Glomerular endothelial cell (primary cell): Measurements from ENCODE around the gene TMEM121B. TPM values are rescaled to one million over a fixed set of nuclear protein-coding genes. Genes with fewer than 3 reads are reported as not detected.
"Not testable (repeated sequence)": the region's sequence is repeated elsewhere in the genome, so short reads cannot be mapped to it uniquely, and the experiment has no call there.

Source experiments
- DNase-seq: peaks from one replicate; pipeline ENCODE4 v3.0.0-alpha.2; 2011; ENCODE audit warnings: low read depth, low spot score; ENCODE audit errors: extremely low read depth
- total RNA-seq: library from RNA; depleted of rRNA; stranded (reverse); fragments of >200 nt; gene quantifications from 2 replicates; pipeline ENCODE4 v1.2.3, GENCODE V29; 2015

The TMEM121B gene
- 0.68 and 0.88 TPM in 2 replicates for total RNA-seq

DNA sequence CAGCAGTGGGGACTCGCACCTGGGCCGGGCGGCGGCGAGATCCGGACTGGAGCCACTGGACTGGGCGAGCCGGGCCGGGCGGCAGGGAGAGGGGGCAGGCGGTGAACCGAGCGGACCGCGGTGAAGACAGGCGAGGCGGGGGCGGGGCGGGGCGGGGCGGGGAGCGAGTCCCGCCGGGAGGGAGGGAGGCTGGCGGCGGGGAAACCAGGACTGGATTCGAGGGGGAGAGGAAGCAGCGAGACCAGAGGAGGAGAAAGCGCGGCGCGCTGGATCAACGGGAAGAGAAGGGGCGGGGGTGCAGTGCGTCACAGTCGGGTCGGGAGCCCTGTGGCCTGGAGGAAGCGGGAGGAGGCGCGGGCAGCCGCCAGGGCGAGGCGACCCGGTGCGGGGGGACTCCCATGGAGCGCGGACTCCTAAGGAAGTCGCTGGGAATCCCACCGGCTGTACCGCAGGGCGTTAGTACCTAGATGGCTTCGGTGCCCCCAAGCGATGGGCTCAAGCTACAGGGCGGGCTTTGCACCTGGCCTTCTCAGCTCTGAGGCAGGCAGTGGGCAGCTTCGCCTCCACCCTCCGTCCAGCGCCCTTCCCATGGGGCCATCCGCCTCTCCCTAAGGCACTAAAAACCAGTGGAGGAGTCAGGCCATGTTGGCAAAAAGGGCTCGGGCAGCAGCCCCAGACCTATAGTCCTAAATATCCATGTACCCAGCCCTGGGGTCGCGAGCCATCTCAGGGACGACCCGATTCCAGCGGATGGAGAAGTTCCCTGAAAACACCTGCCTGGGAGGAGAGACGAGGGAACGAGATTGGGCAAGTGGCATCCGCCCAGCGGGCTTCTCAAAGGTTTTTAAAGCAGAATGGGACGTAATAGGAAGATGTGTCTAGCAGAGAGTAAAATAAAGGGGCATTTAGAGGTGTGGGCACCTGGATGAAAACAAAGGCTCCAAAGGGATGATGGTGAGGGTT, at the start of gene TMEM121B:
Gene TMEM121B (minus strand): TSS at position 128 of the 963 bp plus-strand sequence. CDS start 233 bp downstream, outside the sequence.
- DNase-seq: no peak

DNA sequence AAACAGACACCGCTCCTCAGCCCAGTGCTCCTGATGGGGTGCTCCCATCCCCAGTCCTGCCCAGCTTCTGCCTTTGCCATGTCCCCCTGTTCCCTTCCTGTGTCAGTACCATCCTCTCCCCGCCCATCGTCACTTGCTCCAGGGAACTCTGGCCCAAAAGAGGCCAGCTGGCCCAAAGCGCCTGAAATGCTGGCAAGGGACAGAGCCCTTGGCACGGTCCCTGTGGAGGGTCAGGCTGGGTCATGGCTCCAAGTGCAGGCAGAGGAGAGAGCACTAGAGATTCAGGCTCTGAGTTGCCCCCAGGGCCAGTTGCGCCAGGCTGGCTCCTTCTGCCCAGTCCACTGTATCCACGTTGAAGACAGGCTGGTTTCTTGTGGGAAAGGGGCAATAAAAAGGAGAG, 46.3 kb upstream of the TMEM121B start:
- no peak for DNase-seq

DNA sequence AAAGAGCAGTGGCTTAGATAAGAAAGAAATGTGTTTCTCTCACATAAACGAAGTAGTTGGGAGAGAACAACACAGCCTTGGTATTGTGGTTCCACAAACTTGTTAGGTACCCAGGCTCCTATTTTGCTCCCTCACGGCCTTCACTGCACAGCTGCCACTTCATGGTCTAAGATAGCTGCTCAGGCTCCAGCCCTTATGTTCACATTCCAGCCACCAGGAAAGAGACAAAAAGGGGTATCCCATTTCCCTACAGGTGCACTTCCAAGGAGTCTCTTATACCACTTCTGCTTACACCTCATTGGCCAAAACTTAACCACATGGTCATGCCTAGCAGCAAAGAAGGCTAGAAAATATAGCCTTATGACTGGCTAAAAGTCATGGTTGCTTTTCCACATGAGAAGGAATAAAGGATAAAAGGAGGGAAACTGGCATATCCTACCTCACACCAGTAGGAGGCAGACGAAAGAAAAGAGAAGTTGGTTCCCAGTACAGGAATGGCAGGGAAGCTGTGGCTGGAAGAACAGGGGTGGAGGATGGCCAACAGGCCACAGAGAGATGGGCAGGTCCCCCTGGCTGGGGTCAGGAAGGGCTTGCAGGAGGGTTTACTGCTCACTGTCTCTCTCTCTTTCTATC, 43.3 kb upstream of the TMEM121B start:
- DNase-seq: no peak

DNA sequence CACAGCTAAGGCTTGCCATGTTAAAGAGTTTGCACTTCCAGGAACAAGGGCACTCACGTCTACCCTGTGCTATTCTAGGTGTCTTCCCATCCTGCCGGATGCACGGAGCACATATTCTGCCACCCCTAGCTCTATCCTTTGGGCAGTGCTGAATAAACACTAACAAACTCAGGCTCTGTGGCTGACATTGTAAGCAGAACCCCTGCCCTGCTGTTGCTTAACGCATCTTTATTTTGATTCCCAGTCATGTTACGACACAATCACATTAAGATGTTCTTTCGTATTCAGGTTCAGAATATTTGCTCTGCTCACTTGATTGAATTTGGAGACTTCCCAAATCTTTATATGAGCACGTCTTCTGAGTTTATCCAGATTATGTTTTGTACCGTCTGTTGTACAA, 41.6 kb upstream of the TMEM121B start:
- DNase-seq: no peak

DNA sequence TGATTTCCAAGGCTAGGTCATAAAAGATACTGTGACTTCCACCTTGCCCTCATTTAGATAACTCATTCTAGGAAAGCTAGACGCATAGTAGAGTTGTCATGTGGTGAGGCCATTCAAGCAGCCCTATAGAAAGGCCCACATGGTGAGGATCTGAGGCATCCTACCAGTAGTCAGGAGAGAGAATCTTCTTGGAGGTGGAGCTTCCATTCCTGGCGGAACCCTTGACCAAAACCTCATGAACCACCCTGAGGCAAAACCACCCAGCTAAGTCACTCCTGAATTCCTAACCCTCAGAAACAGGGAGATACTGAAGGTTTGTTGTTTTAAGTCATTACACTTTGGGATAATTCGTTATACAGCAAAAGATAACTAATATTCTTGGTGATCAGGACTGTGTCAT, 40.8 kb upstream of the TMEM121B start:
- no peak for DNase-seq

DNA sequence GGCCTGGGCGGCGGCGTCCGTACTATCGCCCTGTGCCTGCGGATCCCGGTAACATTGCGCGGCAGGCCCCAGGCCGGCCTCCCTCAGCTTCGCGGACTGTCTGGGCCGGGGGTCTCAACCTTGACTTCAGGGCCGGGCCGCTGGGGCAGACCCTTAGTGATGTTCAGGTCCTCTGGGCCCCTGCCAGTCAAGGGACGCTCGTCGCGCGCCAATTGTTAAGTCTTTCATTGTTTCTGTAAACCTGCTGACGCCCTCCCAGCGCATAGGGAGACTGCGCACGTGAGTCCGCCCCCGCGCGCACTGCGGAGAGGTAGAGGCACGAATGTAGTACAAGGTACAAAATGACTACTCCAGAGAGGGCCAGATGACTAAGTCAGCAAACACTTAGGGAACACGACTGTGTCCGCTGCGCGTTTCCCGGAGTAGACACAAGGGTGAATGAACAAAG, 38.4 kb upstream of the TMEM121B start:
- DNase-seq: no peak

DNA sequence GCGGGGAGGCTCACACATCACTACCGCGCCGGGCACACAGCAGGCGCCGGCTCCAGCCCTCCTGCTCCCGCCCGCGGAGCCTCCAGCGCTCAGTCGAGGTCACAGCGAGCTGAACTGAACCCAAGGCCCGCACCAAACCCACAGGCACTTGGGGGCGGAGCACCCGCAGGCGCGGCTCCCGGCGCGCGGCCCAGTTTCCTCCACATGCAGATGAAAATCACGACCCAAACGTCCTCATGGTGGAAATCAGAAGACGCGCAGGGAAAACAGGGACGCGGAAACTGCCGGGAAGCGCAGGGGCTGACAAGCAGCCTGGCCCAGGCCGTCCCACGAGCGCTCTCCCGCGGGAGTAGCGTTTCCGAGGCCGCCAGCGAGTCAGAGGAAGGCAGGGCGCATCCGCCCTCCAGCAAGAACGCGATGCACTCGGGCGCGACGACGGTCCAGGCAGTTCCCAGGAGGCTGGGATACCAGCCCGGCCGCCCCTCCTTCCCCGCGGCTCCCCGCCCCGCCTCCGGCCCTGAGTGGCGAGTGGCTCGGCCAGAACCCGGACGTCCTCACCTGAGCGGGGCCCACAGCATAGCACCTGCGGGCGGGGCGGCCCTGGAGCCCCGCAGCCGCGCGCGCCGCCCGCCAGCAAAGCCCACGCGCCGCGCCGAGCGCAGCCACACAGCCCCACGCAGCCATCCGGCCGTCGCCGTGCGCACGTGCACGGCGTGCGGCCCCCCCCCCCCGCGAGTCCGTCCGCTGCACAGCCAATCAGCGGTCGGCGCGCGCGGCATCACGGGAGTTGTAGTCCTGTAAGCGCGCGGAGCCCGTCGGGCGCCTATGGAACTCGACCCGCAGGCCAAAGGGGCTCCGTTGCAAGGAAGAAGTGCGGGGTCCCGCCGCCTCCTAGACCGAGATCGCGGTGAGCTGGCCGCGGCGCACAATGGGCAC, 37.7 kb upstream of the TMEM121B start, which contains the start of gene HDHD5:
Gene HDHD5 (minus strand): TSS at position 710 of the 936 bp plus-strand sequence. CDS start 26 bp downstream, at position 684.
- no peak for DNase-seq

DNA sequence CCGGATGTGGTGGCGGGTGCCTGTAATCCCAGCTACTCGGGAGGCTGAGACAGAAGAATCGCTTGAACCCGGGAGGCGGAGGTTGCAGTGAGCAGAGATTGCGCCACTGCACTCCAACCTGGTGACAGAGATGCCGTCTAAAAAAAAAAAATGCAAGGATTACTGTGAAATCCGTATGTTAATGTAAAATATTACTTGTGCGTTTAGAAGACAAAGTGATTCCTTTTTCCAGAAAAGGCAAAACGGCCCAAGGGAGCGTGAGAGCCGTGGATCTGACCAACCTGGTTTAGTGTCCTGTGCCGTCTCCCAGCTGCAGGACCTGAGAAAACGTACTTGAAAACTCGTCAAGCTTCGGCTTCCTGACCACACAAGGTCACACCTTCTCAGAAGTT, 37.0 kb upstream of the TMEM121B start:
- DNase-seq: no peak

DNA sequence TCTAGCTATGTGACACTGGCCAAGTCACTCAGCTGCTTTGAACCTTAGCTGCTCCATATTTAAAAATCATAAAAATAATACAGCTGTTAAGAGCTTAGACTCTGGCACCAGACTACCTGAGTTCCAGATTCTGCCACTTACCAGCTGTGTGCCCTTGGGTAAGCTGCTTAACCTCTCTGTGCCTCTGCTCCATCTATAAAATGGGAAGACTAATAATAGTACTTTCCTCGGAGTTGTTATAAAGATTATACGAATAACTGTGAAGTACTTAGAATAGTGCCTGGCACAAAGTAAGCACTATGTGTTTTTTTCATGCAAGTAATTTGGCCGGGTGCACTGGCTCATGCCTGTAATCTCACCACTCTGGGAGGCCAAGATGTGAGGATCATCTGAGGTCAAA, 36.6 kb upstream of the TMEM121B start:
- DNase-seq: no peak

DNA sequence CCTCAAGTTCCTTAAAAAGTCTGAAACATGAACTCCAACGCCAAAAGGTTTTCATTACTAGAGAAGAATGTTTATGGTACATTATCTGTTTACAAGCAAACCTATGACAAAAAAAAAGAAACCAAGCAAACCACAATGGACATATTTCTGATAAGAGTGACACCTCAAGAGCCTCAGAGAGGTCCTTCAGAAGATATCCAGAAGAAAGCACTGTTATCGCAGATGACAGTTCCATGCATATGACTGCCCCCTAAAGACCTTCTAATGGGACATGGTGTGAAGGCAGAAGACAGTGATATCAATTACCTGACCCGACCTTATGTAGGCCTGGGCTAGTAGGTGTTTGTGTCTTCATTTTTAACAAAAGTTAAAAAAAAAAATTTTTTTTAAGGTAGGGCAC, 34.8 kb upstream of the TMEM121B start:
- DNase-seq: no peak

DNA sequence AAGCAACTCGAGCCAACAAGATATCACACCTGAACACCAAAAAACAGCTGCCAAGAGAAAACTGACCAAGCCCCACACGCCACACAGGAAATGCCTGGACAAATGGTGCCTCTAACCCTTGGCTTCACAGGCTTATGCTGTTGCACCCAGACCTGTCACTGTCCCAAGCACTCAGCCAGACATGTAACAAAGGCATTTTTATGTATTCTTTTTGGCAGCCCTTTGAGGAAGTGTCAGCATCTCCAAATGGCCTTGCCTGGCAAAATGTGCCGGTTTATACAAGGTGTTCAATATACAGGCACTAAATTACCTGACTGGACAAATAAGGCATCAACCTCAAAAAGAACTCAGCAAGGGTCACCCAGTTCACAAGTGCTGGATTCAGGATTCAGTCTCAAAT, 31.8 kb upstream of the TMEM121B start:
- DNase-seq: no peak

DNA sequence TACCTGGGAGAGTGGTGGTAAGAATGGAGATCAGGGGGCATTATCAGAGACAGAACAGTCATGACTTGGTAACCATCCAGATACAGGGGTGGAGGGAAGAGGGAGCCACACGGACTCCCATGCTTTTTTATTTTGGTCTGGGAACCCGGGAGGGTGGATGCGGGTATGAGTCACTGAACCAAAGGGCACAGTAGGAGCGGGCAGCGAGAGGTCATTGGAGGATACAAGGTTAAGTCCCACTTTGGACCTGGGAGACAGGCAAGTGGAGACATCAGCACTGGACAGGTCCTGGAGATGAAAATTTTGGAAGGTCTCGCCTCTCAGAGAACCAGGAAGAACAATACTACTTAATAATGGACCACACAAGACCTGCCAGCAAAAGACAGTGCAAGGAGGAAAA, 31.2 kb upstream of the TMEM121B start:
- DNase-seq: no peak

DNA sequence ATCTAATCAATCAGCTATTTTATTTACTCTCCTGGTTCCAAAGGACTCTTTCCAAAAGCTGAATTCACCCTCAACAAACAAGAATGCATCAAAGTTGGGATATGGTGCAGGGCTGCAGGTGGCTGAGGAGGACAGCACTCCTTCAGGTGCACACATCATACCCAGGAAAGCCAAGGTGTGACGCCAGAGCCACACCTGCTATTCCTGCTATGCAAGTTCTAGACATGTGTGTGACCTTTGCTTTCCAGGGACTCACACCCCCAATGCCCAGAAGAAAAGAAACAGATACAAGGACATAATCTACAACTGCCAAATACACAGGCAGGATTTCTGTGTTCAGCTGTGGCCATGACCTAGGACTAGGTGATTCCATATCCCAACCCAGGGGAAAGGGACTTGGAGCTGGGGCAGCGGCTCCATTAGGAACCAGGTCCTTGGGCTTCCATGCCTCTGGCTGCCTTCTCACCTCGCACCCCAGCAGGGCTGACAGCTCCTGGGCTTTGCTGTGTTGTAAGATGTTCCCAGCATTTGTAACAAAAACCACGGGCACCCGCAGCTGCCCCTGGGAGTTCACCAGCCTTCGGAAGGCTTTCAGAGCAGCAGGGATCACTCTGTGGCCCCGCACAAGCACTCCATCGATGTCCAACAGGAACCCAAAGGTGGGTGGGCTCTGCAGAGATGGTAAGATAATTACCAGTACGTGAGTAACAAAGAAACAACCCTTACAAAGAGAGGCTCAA, 28.1 kb upstream of the TMEM121B start:
- DNase-seq: no peak

DNA sequence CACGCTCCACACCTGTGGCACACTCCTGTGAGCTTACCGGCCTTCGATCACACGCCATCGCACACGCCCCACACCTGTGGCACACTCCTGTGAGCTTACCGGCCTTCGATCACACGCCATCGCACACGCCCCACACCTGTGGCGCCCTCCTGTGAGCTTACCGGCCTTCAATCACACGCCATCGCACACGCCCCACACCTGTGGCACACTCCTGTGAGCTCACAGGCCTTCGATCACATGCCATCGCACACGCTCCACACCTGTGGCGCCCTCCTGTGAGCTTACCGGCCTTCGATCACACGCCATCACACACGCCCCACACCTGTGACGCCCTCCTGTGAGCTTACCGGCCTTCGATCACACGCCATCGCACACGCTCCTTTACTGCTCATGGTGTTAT, 26.3 kb upstream of the TMEM121B start:
- not testable (repeated sequence) for DNase-seq

DNA sequence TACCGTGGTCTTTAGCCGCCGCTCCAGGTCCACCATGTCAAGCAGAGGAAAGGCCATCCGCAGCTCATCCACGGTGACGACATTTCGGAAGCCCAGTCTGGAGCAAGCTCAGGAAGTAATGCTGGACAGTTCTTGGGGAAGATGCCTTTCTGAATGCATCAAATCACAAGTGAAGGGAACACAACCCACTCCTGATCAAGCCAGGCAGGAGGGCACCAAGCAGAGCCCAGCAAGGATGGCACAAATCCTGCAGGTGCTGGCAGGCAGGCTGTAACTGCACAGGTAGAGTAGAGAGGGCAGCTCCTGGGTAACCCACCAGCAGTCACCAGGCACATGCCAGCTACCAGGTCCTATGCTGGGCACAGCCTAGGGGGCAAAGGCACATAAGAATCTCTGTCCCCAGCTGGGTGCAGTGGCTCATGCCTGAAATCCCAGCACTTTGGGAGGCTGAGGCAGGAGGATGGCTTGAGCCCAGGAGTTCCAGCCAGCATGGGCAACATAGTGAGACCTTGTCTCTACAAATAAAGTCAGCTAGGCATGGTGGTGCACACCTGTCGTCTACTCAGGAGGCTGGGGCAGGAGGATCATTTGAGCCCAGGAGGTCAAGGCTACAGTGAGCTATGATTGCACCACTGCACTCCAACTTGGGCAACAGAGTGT, 24.0 kb upstream of the TMEM121B start:
- DNase-seq: no peak

DNA sequence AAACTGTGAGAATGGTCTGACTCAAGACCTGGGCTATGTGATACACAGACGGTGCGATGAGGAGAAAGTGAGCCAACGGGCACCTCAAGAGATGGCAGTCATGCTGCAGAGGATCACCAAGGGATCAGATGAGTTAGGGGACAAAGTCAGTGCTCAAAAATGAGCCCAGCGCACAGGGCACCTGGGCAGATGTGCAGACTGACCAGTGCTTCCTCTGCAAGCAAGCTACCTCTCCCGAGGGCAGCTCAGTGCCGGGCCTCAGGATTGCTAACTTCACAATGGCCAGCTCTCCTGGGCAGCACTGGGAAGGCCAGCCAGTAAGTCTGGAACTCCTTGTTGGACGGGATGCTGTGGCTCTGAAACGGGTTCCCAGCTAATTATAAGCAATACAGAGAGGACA, 22.7 kb upstream of the TMEM121B start:
- no peak for DNase-seq

DNA sequence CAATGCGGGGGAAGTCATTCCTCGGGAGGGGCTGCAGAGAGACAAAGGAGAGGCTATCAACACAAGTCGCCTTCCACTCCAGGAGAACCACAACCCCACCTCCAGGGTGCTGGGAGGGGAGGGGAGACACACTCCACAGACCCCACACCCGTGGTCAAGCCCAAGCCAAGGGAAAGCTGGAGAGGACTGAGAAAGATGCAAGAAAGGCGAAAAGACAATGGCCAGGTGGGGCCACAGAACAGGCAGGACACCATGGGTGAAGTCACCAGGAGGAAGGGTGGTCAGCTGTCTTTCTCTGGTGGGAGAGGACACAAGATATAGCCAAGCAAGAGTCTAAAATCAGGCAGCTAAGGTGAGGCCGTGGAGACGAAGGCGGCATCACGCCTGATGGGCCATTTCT, 21.9 kb upstream of the TMEM121B start:
- DNase-seq: no peak

DNA sequence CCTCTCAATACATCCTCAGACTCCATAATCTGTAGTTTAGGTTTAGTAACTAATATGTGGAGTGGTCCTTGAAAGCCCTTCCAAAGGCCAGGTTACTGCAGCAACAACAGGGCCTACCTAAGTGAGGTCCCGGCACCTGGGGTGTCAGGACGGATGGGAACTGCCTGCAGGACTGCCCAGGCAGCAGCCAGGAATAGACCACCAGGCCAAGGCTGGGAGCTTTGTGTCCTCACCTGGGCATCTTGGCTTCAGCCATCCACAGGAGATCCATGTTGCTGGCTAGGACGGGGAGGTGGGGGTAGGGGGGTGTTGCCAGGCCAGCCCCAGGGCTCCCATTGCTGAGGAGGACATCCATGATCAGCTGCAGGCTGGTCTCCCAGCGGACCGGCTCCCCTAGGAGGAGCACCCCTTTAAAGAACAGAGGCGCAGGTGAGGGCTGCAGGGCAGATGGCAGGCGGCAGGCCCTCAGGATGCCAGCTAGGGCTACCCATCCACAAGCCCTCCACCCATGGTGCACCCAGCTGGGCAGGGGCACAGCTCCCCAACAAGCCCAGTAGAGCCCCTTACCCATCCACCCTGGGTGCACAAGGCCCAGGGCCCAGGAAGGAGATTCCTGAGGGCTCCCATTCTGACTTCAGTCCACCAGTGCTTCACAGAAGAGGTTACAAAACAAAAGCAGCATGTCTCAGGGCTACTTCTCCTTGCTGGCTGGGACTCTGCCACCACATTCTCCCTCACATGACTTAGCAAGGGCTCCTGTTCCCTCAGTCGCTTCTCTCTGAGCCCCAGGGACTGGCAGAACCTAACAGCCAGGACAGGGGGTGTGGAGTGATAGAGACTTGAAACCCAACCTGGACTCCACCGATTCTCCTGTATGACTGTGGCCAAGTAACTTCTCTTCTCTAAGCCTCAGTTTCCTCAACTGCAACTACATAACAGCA, 19.9 kb upstream of the TMEM121B start:
- DNase-seq: no peak
